ENCODE data around the gene FAS.

- TF ChIP-seq POLR2A (IDR thresholded peaks at IDR 0.05) = no peak
- TF ChIP-seq, protein P1, sequence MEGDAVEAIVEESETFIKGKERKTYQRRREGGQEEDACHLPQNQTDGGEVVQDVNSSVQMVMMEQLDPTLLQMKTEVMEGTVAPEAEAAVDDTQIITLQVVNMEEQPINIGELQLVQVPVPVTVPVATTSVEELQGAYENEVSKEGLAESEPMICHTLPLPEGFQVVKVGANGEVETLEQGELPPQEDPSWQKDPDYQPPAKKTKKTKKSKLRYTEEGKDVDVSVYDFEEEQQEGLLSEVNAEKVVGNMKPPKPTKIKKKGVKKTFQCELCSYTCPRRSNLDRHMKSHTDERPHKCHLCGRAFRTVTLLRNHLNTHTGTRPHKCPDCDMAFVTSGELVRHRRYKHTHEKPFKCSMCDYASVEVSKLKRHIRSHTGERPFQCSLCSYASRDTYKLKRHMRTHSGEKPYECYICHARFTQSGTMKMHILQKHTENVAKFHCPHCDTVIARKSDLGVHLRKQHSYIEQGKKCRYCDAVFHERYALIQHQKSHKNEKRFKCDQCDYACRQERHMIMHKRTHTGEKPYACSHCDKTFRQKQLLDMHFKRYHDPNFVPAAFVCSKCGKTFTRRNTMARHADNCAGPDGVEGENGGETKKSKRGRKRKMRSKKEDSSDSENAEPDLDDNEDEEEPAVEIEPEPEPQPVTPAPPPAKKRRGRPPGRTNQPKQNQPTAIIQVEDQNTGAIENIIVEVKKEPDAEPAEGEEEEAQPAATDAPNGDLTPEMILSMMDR (IDR thresholded peaks at IDR 0.05) = no peak
These were observed 40.4 kb upstream of the FAS start for GRCh38 chr10:88949912-88950837.
